8988T (cell line): ENCODE data around the gene STPG3.
"Not testable (repeated sequence)": the region's sequence is repeated elsewhere in the genome, so short reads cannot be mapped to it uniquely, and the experiment has no call there.

Experiments used
- DNase-seq: peaks from one replicate; pipeline ENCODE4 v3.0.0; 2011

The STPG3 gene

GRCh38 chr9:137234055-137234697 lies 16.9 kb upstream of the STPG3 start:
- no peak for DNase-seq

GRCh38 chr9:137234758-137235423 lies 16.2 kb upstream of the STPG3 start:
- no peak for DNase-seq

DNA sequence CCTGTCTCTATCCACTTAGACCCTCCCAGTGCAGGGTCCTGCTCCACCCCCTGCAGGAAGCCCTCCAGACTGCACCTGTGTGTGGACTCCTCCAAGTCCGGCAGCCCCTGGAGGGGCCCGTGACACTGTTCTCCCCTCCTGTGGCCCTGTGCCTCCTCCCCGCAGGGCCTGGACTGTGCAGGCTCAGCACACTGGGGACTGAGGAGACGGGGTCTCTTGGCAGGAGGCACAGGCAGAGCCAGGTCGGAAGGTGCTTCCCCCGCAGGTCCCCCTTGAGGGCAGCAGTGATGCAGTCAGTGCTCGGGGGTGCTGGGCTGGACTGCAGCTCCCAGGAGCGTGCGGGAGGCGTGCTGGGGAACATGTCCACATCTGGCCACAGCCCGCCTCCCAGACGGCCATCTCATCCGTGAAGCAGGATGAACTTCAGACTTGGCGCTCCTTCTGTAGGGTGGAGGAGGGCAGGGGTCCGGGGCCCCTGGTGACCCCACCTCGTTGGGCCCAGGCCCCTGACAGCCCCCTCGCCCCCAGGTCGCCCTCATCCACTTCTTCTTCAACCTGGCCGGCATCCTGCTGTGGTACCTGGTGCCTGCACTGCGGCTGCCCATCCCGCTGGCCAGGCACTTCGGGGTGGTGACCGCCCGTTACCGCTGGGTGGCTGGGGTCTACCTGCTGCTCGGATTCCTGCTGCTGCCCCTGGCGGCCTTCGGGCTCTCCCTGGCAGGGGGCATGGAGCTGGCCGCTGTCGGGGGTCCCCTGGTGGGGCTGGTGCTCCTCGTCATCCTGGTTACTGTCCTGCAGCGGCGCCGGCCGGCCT lies 15.5 kb upstream of the STPG3 start:
- no peak for DNase-seq

DNA sequence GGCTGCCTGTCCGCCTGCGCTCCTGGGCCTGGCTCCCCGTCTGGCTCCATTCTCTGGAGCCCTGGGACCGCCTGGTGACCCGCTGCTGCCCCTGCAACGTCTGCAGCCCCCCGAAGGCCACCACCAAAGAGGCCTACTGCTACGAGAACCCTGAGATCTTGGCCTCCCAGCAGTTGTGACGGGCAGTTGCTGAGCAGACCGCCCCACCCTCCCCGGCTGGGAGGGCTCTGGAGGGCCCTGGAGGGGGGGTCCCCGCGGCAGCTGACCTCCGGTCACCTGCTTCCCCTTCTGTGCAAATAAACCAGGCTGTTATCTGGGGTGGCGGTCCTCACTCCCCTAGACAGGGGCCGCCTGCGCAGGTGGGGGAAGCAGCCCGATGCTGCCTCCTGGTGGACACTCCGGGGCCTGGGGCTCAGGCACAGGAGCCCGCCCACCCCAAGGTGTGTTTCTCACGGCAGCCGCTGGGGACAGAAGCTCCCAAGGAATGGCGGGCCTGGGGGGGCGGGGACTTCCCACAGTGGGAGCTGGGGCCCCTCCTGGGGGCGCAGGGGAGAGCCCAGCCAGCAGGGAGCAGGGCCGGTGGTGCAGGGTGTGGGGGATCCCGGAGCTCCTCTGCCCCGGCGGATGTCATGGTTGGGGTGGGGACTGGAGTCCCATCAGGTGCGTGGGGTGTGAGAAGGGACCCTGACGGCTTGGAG lies 14.7 kb upstream of the STPG3 start:
- DNase-seq = peak; percentile 100

- DNase-seq = no peak
These were observed 14.1 kb upstream of the STPG3 start for GRCh38 chr9:137236936-137237421.

- DNase-seq = no peak
These were observed 13.0 kb upstream of the STPG3 start for GRCh38 chr9:137237759-137238726.

DNA sequence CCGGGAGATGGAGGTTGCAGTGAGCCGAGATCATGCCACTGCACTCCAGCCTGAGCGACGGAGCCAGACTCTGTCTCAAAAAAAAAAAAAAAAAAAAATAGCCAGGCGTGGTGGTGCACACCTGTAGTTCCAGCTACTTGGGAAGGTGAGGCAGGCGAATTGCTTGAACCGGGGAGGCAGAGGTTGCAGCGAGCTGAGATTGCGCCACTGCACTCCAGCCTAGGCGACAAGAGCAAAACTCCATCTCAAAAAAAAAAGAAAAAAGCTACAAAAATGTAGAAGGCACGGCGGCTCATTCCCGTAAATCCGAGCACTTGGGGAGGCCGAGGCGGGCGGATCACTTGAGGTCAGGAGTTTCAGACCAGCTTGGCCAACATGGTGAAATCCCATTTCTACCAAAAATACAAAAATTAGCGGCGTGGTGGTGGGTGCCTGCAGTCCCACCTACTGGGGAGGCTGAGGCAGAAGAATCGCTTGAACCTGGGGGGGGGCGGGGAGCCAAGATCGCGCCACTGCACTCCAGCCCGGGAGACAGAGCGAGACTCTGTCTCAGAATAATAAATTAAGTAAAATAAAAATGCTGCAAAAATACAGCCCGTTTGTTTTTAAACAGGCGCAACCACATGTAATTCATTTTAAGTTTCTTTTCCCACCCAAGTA lies 11.4 kb upstream of the STPG3 start:
- DNase-seq = not testable (repeated sequence)

DNA sequence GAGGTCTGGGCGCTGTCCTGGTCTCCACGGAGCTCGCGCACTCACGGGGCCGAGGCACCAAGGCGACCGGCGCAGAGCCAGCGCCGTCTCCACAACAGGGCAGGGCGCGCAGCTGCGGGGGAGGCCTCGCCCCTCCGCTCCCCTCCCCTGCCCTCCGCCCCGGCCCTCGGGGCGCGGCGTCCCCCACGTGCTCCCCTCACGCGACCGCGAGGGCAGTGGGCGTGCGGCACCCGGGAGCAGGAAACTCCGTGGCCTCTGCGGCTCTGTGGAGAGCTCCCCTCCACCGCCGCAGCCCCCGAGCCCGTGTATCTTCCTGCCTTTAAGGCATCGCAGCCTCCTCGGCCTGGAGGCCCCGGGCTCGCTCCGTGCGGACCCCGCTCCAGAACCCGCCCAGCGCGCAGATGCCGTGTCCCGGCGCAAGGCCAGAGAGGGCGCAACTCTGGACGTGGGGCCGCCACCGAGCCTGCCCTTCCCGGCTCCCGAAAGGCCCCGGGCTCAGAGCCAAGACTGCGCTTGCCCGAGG lies 10.7 kb upstream of the STPG3 start:
- no peak for DNase-seq

GRCh38 chr9:137240841-137241489 lies 10.1 kb upstream of the STPG3 start, which contains the start of gene TUBB4B:
TUBB4B (plus strand) TSS chr9:137241287; CDS start chr9:137241361, 74 bp downstream.
- DNase-seq = peak; percentile 99

DNA sequence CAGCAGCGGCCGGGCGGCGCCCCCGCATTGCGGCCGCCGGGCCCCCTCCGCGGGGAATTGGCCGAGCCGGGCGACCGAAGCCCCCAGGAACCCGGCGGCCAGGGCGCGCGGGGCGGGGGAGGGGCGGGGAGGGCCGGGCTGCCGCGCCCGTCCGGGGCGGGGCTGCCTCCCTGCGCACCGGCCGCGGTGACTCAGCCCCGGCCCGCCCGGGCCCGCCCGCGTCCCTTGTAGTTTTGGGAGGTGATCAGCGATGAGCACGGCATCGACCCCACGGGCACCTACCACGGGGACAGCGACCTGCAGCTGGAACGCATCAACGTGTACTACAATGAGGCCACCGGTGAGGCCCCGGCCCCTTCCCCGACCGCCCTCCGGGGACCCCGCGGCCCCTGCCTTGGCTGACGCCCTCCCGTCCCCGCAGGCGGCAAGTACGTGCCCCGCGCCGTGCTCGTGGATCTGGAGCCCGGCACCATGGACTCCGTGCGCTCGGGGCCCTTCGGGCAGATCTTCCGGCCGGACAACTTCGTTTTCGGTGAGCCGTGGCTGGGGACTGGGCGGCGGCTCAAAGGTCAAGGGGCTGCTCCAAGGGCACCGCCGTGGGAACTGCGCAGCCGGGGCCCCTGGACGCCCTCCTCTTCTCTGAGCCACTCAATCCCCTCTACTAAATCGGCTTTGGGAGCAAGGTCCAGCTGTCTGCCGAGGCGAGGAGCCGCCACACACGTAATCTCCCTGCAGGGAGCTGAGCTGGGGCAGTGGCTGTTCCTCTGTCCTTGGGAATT lies 9.4 kb upstream of the STPG3 start:
- no peak for DNase-seq

- DNase-seq = no peak
These were observed 8.6 kb upstream of the STPG3 start for GRCh38 chr9:137242269-137243203.

DNA sequence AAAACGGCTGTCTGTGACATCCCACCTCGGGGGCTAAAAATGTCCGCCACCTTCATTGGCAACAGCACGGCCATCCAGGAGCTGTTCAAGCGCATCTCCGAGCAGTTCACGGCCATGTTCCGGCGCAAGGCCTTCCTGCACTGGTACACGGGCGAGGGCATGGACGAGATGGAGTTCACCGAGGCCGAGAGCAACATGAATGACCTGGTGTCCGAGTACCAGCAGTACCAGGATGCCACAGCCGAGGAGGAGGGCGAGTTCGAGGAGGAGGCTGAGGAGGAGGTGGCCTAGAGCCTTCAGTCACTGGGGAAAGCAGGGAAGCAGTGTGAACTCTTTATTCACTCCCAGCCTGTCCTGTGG lies 7.8 kb upstream of the STPG3 start:
- not testable (repeated sequence) for DNase-seq

DNA sequence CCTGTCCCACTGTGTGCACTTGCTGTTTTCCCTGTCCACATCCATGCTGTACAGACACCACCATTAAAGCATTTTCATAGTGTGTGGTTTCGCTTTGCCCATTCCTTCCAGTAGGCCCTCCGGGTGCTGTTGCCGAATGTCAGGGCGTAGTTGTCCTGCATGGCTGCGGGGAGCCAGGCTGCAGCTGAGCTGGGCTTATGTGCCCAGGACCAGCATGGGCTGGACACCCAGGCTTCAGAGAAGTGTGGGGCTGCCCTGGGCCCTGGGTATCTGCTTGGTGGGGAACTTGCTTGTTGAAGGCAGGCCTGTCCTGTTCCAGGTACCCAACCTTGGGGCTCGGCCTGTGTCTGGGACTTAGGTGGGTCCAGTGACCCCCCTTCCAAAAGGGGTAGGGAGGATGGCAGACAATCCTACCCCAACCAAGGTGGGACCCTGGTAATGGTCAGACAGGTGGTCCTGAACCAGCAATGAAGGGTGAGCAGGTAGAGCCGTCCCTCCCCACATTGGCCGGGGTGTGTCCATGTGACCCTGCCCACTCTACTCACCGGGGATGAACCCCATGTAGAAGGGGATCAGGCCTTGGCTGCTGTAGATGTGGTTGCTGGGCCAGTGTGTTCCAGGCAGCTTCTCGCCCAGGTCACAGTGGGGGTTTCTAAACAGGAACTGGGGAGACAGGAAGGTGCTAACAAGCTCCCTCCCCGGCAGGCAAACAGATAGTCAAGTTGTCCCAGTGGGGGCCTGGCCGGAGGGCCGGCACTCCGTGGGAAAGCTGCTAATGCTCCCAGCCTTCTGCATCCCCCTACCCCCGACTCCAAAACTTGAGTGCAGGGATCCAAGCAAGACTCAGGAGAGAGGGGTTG lies 7.2 kb upstream of the STPG3 start:
- no peak for DNase-seq

GRCh38 chr9:137244486-137245449 lies 6.3 kb upstream of the STPG3 start:
- DNase-seq = no peak

DNA sequence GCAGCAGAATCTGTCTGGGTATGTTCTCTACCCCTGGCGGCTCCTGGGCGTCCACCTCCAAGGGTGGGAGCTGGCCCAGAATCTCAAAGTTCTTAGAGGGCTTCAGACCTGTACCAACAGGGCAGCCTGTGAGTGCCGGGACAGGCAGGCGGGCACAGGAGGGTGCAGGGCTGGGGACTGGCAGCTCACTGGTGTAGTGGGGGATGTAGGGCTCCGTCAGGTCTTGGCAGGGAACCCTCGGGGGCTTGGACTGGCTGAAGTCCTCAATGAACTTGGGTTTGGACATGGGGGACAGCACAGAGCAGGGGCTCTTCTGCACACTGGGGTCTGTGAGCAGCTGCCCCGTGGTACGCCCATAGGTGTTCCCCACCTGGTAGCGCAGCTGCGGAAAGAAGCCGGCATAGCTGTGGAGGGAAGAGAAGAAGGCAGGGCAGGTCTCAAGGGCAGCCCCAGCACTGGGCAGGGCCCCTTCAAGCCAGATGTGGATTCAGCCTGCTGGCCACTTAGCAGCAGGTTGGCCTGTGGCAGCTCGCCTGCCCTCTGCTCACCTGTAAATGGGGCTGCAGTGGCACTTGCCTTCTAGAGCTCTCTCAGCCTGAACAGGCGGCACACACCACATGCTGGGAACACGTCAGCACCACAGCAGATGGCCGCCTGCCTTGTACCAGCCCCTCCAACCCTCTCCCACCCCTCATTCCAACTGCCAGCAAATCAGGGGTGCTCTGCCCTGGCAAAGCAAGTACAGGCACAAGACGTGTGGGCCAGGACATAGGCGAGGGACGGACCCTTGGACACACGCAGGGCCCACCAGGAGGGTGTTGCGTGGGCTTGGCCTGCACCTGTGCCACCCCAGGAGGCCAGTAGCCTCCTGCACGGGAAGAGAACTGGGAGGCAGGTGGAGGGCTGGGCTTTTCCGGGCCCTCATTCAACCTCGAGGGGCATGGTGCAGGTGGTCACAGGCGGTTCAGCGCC lies 5.3 kb upstream of the STPG3 start:
- no peak for DNase-seq
